K562 treated with DMSO at 1 percent for 12 hours (cell line): Measurements from ENCODE around the gene SDC1. TPM values are rescaled to one million over a fixed set of nuclear protein-coding genes. Genes with fewer than 3 reads are reported as not detected.

Experiments used
- total RNA-seq: library from RNA; unstranded; fragments of 300-600 nt; gene quantifications from 2 replicates; pipeline ENCODE4 v1.2.3, GENCODE V29; 2022; ENCODE audit not compliant: insufficient read depth

SDC1 gene
- 0.49 TPM in 1 of 2 replicates, not detected in the other for total RNA-seq

GRCh38 chr2:20224716-20225293 lies at the start of gene SDC1:
Gene SDC1, minus strand, starts transcription at chr2:20225130. Its CDS starts 263 bp downstream, at chr2:20224867.

Other genes with a start within 250 kb of the SDC1 start
- 0.49 and 1.6 TPM in 2 replicates for gene WDR35, start 235.0 kb downstream of the SDC1 start, total RNA-seq
- not detected in 2 replicates for gene MATN3, start 212.5 kb downstream of the SDC1 start, total RNA-seq
- gene LAPTM4A, start 173.5 kb downstream of the SDC1 start, total RNA-seq: 72.1 and 93.5 TPM in 2 replicates
- gene PUM2, start 125.7 kb upstream of the SDC1 start, total RNA-seq: 6.7 and 41.2 TPM in 2 replicates
- 2.6 and 5.0 TPM in 2 replicates for gene RHOB, start 221.9 kb upstream of the SDC1 start, total RNA-seq